GM13977 (cell line): ENCODE results near the gene TMEM266.
"Not testable (repeated sequence)": the region's sequence is repeated elsewhere in the genome, so short reads cannot be mapped to it uniquely, and the experiment has no call there.

Experiments used
- DNase-seq: peaks from one replicate; pipeline ENCODE4 v3.0.0; 2012; ENCODE audit warnings: low spot score
- in situ Hi-C: fragments of 300-500 bp; cut with MboI; formaldehyde crosslinking; loops from one replicate; pipeline ENCODE4 v1.12.0; 2022; ENCODE audit warnings: low sequenced_read_pairs, low pct_unique_long_range_greater_than_20kb, mixed read lengths, inconsistent platforms; ENCODE audit not compliant: unreplicated experiment
- TF ChIP-seq, protein P1 (sequence below): IDR thresholded peaks from 2 replicates; pipeline ENCODE4 v1.5.1; 2012; ENCODE audit warnings: mild to moderate bottlenecking, control low read depth; ENCODE audit not compliant: insufficient read depth; ENCODE audit errors: extremely low read depth, missing control alignments

TMEM266 gene

GRCh38 chr15:76033438-76033837, 26.3 kb upstream of the TMEM266 start:
- in situ Hi-C loops, result no loop called here
- DNase-seq, result no peak
- TF ChIP-seq, protein P1, sequence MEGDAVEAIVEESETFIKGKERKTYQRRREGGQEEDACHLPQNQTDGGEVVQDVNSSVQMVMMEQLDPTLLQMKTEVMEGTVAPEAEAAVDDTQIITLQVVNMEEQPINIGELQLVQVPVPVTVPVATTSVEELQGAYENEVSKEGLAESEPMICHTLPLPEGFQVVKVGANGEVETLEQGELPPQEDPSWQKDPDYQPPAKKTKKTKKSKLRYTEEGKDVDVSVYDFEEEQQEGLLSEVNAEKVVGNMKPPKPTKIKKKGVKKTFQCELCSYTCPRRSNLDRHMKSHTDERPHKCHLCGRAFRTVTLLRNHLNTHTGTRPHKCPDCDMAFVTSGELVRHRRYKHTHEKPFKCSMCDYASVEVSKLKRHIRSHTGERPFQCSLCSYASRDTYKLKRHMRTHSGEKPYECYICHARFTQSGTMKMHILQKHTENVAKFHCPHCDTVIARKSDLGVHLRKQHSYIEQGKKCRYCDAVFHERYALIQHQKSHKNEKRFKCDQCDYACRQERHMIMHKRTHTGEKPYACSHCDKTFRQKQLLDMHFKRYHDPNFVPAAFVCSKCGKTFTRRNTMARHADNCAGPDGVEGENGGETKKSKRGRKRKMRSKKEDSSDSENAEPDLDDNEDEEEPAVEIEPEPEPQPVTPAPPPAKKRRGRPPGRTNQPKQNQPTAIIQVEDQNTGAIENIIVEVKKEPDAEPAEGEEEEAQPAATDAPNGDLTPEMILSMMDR, result no peak

- DNase-seq, result no peak
- in situ Hi-C loops, result no loop called here
- TF ChIP-seq, protein P1, result no peak
Observed at GRCh38 chr15:76034111-76034510, 25.7 kb upstream of the TMEM266 start.

DNA sequence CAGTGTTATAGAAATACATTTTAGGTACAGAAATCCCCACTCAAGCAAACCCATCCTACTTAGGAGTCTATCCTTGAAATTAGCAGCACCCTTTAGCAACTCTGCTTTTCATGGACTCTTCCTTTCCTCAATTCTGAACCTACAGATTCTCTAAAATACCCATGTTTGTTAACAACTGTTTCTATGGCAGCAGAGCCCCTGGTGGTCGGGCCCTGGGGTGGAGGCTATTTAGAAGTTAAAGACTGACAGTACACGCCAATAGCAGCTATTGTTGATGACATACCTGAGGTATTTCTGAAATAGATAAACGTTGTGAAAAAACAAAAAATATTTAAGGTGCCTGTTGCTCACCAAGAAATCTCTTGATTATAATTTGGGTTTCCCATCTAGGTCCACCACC, 24.2 kb upstream of the TMEM266 start:
- DNase-seq, result no peak
- in situ Hi-C loops, result no loop called here
- TF ChIP-seq, protein P1, result no peak

DNA sequence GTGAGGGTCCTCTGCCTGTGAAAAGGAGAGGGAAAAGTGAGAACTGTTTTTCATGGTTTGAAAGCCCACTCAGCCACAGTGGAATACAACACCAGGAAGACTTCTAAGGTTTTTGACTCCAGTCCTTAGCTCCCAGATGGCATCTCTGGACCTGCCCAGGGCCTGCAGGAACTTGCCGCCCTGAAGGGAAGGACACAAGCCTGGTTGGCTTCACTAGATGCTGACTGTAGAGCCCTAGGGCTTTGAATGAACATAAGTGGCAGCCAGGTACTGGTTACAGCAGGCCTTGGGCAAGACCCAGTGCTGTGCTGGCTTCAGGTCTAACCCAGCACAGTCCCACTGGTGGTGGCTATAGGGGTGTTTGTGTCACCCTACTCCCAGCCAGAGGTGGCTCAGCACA, 21.3 kb upstream of the TMEM266 start:
- TF ChIP-seq, protein P1, result no peak
- in situ Hi-C loops, result no loop called here
- no peak for DNase-seq

DNA sequence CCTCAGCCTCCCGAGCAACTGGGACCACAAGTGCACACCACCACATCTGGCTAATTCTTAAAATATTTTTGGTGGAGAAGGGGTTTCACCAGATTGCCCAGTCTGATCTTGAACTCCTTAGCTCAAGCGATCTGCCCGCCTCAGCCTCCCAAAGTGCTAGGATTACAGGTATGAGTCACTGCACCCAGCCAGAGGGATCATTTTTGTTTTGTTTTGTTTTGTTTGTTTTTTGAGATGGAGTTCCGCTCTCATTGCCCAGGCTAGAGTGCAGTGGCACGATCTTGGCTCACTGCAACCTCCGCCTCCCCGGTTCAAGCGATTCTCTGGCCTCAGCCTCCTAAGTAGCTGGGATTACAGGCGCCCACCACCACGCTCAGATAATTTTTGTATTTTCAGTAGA, 5.6 kb upstream of the TMEM266 start:
- in situ Hi-C loops, result loop anchor here (10.0 kb wide), 1 partner anchor 91 kb away; no protein-coding TSS in a partner anchor
- not testable (repeated sequence) for DNase-seq

DNA sequence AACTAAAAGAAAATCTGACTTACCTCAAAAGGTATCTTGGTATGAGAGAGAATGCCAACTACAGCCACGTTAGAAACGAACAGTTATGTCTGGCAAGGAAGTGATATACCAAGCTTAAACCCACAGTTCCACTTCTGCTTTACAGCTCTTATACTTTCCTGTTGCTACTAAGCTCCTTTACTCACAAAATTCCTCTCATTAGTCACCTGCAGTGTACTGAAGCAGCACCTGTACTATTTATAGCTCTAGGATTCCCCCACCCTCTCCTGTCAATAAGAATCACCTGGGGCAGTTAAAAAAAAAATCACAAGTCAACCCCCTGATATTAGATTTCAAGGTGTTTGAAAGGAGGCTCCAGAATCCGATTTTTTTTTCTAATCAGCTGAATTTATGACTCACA, 2.9 kb upstream of the TMEM266 start:
- peak; percentile 66 for DNase-seq
- in situ Hi-C loops, result loop anchor here (10.0 kb wide), 1 partner anchor 88 kb away; no protein-coding TSS in a partner anchor

DNA sequence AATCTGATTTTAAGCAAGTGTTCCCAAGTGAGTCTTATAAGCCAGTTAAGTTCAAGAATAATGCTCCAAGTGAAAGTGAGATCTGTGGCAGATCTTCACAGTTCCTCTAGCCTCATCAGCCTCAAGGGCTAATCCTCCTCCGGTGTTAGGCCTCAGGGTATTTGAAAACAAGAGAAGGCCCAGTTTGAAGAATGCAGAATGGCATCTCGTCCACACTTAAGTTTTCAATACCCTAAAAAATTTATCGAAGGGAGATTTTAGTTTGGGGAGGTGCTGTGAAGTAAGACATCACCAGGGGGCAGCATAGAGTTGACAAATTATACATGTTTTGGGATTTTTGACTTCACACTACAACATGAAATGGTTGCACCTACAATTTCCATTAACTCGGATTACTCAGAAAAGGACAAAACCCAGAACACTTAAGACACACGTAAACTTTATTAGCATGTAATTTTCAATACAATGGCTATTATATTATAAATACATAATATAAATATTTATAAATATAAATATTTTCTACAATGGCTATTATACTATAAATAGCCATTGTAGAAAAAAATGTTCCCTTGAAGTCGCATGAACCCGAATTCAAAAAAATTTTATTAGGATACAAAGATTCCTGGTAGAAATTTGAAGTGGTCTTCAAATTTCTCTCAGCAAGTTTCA, 2.3 kb upstream of the TMEM266 start:
- in situ Hi-C loops, result loop anchor here (10.0 kb wide), 1 partner anchor 87 kb away; no protein-coding TSS in a partner anchor
- peak; percentile 63 for DNase-seq
- TF ChIP-seq, protein P1, result peak; percentile 59

More for the DNA sequence above, 2.9 kb upstream of the TMEM266 start:
- TF ChIP-seq, protein P1, result no peak
